MCF 10A (cell line): Measurements from ENCODE around the gene ARSI. TPM values are rescaled to one million over a fixed set of nuclear protein-coding genes. Genes with fewer than 3 reads are reported as not detected.

Experiments
- BruUV-seq: library from RNA; stranded (reverse); fragments of 400-500 nt; replicated peaks from 2 replicates; lab custom pipeline; 2021; lab: Mats Ljungman, UMichigan
- CTCF ChIA-PET: fragments of 300-600 bp; sonication (Branson Sonifier 250); formaldehyde crosslinking; extraction: SDS; loops from one replicate; lab custom pipeline; 2021; ENCODE audit warnings: antibody characterized with exemption, inconsistent platforms; lab: Yijun Ruan, JAX
- POLR2A ChIA-PET: fragments of 300-600, 350-650 bp; sonication (Branson Sonifier 250); formaldehyde crosslinking; extraction: SDS; loops from one replicate; lab custom pipeline; 2020; ENCODE audit warnings: antibody characterized with exemption, inconsistent platforms; lab: Yijun Ruan, JAX
- DNase-seq: peaks from one replicate; pipeline ENCODE4 v3.0.0-alpha.2; 2018; ENCODE audit not compliant: unreplicated experiment
- H3K27ac Mint-ChIP-seq: one replicate; pipeline ENCODE4 v1.8.0; 2022; ENCODE audit warnings: mild to moderate bottlenecking, low read depth, mixed read lengths; ENCODE audit not compliant: unreplicated experiment
- H3K27me3 Mint-ChIP-seq: one replicate; pipeline ENCODE4 v1.8.0; 2022; ENCODE audit warnings: mixed read lengths; ENCODE audit not compliant: insufficient read depth, unreplicated experiment
- H3K36me3 Mint-ChIP-seq: one replicate; pipeline ENCODE4 v1.8.0; 2022; ENCODE audit warnings: mild to moderate bottlenecking, moderate library complexity, mixed read lengths; ENCODE audit not compliant: insufficient read depth, unreplicated experiment
- H3K4me1 Mint-ChIP-seq: one replicate; pipeline ENCODE4 v1.8.0; 2022; ENCODE audit warnings: mixed read lengths; ENCODE audit not compliant: insufficient read depth, unreplicated experiment
- H3K4me3 Mint-ChIP-seq: one replicate; pipeline ENCODE4 v1.8.0; 2022; ENCODE audit warnings: mild to moderate bottlenecking, moderate library complexity, mixed read lengths; ENCODE audit not compliant: unreplicated experiment
- H3K9me3 Mint-ChIP-seq: one replicate; pipeline ENCODE4 v1.8.0; 2022; ENCODE audit warnings: mixed read lengths; ENCODE audit not compliant: unreplicated experiment
- intact Hi-C: fragments of 100-400 bp; cut with micrococcal nuclease; formaldehyde crosslinking; loops from 2 replicates; pipeline ENCODE4 v1.14.1; 2022
- total RNA-seq: library from RNA; stranded (reverse); gene quantifications from 2 replicates; pipeline ENCODE4 v1.2.3, GENCODE V29; 2022
- TF ChIP-seq, protein P1 (sequence below): fragments of 200-600 bp; IDR thresholded peaks from one replicate; pipeline ENCODE4 v1.8.0; 2022; ENCODE audit warnings: antibody characterized with exemption, mild to moderate bottlenecking; ENCODE audit not compliant: unreplicated experiment

Gene ARSI
- total RNA-seq, 1 experiment from 2014 or later: 0.19 TPM

DNA sequence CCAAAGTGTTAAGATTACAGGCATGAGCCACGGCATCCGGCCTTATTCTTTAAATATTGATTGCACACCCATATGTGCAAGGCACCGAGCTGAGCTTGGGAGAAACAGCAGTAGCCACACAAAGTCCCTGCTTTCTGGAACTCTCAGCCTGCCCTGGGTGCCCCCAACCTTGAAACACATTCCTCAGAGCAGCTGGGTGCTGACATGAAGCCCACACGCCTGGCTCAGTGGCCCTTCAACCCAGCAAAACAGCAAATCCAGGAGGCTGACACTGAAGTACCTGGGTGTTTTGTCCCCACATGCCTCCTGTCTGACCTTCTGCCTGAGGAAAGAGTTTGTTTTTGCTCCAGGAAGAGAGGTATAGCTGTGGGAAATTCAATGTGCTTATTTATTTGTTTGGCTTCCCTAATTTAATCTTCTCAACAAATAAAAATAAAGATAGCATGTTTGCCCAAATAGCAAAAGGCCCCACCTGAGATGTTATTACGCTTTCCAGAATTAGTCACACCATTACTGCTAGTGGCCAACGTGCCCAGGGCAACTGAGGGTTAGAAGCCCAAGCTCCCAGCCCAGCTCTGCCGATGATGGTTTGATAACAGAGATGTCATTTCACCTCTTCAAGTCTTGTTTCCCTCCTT is 41.4 kb upstream of the ARSI start:
- peak overlapping the region; percentile 2 for H3K27ac Mint-ChIP-seq
- H3K4me1 Mint-ChIP-seq: no peaks in the 10 kb centered on the region
- H3K27me3 Mint-ChIP-seq: no peaks in the 10 kb centered on the region
- TF ChIP-seq, protein P1, sequence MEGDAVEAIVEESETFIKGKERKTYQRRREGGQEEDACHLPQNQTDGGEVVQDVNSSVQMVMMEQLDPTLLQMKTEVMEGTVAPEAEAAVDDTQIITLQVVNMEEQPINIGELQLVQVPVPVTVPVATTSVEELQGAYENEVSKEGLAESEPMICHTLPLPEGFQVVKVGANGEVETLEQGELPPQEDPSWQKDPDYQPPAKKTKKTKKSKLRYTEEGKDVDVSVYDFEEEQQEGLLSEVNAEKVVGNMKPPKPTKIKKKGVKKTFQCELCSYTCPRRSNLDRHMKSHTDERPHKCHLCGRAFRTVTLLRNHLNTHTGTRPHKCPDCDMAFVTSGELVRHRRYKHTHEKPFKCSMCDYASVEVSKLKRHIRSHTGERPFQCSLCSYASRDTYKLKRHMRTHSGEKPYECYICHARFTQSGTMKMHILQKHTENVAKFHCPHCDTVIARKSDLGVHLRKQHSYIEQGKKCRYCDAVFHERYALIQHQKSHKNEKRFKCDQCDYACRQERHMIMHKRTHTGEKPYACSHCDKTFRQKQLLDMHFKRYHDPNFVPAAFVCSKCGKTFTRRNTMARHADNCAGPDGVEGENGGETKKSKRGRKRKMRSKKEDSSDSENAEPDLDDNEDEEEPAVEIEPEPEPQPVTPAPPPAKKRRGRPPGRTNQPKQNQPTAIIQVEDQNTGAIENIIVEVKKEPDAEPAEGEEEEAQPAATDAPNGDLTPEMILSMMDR: no peak
- ChIA-PET CTCF (interaction anchor here (0.6 to 1.8 kb wide), 3 partner anchors 8 to 119 kb away, joined by 3 to 8 read pairs (median 3); no protein-coding TSS in a partner anchor), POLR2A (interaction anchor here (0.7 to 1.3 kb wide), 4 partner anchors 8 to 70 kb away, joined by 3 read pairs; no protein-coding TSS in a partner anchor)
- DNase-seq: no peak
- intact Hi-C loops: no loop called here
- H3K36me3 Mint-ChIP-seq: peaks cover 6% of the 10 kb centered on the region
- no peaks in the 10 kb centered on the region for H3K9me3 Mint-ChIP-seq
- no TSS peak for BruUV-seq
- H3K4me3 Mint-ChIP-seq: no peak overlapping the region

DNA sequence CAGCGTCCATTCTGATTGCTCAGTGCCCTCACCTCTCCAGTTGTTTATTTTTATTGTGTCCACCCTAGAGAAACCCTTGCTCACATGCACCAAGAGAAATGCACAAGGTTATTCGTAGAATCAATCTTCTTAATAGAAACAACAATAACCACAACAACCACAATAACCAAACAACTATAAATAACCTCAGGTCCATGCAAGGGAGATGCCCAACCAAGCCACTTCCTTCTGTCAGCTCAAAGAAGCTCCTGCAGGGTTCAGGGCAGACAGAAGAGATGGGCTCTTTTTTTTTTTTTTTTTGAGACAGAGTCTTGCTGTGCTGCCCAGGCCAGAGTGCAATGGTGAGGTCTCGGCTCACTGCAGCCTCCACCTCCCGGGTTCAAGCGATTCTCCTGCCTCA is 39.9 kb upstream of the ARSI start:
- DNase-seq: no peak
- TF ChIP-seq, protein P1: no peak
- no peaks in the 10 kb centered on the region for H3K9me3 Mint-ChIP-seq
- intact Hi-C loops: no loop called here
- ChIA-PET POLR2A (interaction anchor here (1.2 kb wide), 2 partner anchors 44 to 60 kb away, joined by 3 read pairs; no protein-coding TSS in a partner anchor), CTCF (interaction anchor here (0.6 to 5.6 kb wide), 4 partner anchors 8 to 382 kb away, joined by 3 to 52 read pairs (median 4); partner anchors contain the start of gene SLC26A2)
- no peaks in the 10 kb centered on the region for H3K27me3 Mint-ChIP-seq
- BruUV-seq: no TSS peak
- H3K27ac Mint-ChIP-seq: no peak overlapping the region
- H3K4me3 Mint-ChIP-seq: no peak overlapping the region
- no peaks in the 10 kb centered on the region for H3K4me1 Mint-ChIP-seq
- H3K36me3 Mint-ChIP-seq: peaks cover 6% of the 10 kb centered on the region

DNA sequence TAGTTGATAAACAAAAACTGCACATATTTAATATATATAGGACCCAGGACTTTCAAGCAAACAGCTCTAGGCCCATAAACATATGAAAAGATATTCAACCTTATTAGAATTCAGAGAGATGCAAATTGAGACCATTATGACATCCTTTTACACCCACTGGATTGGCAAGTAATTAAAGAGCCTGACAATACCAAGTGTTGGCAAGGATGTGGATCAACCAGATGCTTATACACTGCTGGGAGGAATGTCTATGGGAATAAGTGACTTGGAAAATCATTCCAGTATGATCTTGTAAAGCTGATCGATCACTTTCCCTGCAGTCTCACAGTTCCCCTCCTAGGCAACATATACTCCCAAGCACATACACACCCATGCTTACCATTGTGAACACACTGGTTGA is 39.3 kb upstream of the ARSI start:
- CTCF ChIA-PET: interaction anchor here (0.6 to 5.6 kb wide), 4 partner anchors 8 to 381 kb away, joined by 3 to 52 read pairs (median 4); partner anchors contain the start of gene SLC26A2
- no peaks in the 10 kb centered on the region for H3K4me1 Mint-ChIP-seq
- BruUV-seq: no TSS peak
- H3K9me3 Mint-ChIP-seq: no peaks in the 10 kb centered on the region
- peaks cover 6% of the 10 kb centered on the region for H3K36me3 Mint-ChIP-seq
- no peak overlapping the region for H3K27ac Mint-ChIP-seq
- TF ChIP-seq, protein P1: no peak
- H3K4me3 Mint-ChIP-seq: no peak overlapping the region
- DNase-seq: no peak
- intact Hi-C loops: no loop called here
- POLR2A ChIA-PET: interaction anchor here (1.2 kb wide), 2 partner anchors 43 to 59 kb away, joined by 3 read pairs; no protein-coding TSS in a partner anchor
- no peaks in the 10 kb centered on the region for H3K27me3 Mint-ChIP-seq

DNA sequence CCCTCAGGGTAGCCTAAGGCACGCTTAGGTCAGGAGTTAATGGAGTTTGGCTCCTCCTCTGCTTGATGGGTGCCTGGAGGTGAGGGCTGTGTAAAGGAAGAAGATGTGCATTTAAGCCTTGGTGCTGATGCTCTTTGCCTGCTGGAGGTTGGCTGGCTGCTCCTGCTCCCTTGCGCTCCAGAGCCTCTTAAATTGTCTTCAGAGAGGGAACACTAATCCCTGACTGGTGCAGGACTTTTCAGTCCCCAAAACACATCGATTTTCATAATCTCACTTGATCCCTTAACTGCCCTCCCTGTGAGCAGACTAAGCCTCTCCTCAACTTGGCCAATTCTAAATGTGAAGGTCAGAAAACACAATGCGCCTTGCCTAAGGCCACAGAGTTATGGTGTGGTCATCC is 38.6 kb upstream of the ARSI start:
- BruUV-seq: no TSS peak
- ChIA-PET CTCF (interaction anchor here (0.8 to 5.6 kb wide), 4 partner anchors 9 to 68 kb away, joined by 3 to 52 read pairs (median 5); no protein-coding TSS in a partner anchor), POLR2A (no interaction called here)

More for the DNA sequence above, 38.6 kb upstream of the ARSI start:
- intact Hi-C loops: no loop called here
- H3K27me3 Mint-ChIP-seq: no peaks in the 10 kb centered on the region
- H3K9me3 Mint-ChIP-seq: no peaks in the 10 kb centered on the region
- H3K4me1 Mint-ChIP-seq: no peaks in the 10 kb centered on the region
- no peak overlapping the region for H3K4me3 Mint-ChIP-seq
- no peak overlapping the region for H3K27ac Mint-ChIP-seq
- peaks cover 6% of the 10 kb centered on the region for H3K36me3 Mint-ChIP-seq
- no peak for DNase-seq
- TF ChIP-seq, protein P1: no peak
